Measurements from ENCODE around the gene FGGY. TPM values are rescaled to one million over a fixed set of nuclear protein-coding genes. Genes with fewer than 3 reads are reported as not detected.
"Not testable (repeated sequence)": the region's sequence is repeated elsewhere in the genome, so short reads cannot be mapped to it uniquely, and the experiment has no call there.

The FGGY gene
- total RNA-seq, 1 donor from 2014 or later: 10.4 TPM

GRCh38 chr1:59492500-59492899 is 195.6 kb downstream of the FGGY start:
- ATAC-seq: no peak

GRCh38 chr1:59494145-59494833 is 197.4 kb downstream of the FGGY start:
- ATAC-seq: no peak

GRCh38 chr1:59496156-59496555 is 199.3 kb downstream of the FGGY start:
- not testable (repeated sequence) for ATAC-seq

- no peak for ATAC-seq
These were observed 200.7 kb downstream of the FGGY start for GRCh38 chr1:59497616-59498015.

- no peak for ATAC-seq
These were observed 201.7 kb downstream of the FGGY start for GRCh38 chr1:59498640-59499039.

GRCh38 chr1:59499273-59499942 is 202.5 kb downstream of the FGGY start:
- ATAC-seq: peak; percentile 79

- ATAC-seq: no peak
These were observed 203.2 kb downstream of the FGGY start for GRCh38 chr1:59499943-59500569.

GRCh38 chr1:59500950-59501742 is 204.3 kb downstream of the FGGY start:
- peak; percentile 29 for ATAC-seq

- ATAC-seq: peak; percentile 20
These were observed 205.3 kb downstream of the FGGY start for GRCh38 chr1:59502009-59502691.

- ATAC-seq: no peak
These were observed 207.4 kb downstream of the FGGY start for GRCh38 chr1:59504276-59504675.

GRCh38 chr1:59505596-59506028 is 208.7 kb downstream of the FGGY start:
- ATAC-seq: peak; percentile 27

GRCh38 chr1:59506952-59507351 is 210.1 kb downstream of the FGGY start:
- peak; percentile 87 for ATAC-seq

- no peak for ATAC-seq
These were observed 212.5 kb downstream of the FGGY start for GRCh38 chr1:59509341-59509875.

- ATAC-seq: no peak
These were observed 213.4 kb downstream of the FGGY start for GRCh38 chr1:59510249-59510648.

GRCh38 chr1:59511476-59512465 is 214.9 kb downstream of the FGGY start:
- no peak for ATAC-seq

- no peak for ATAC-seq
These were observed 215.8 kb downstream of the FGGY start for GRCh38 chr1:59512702-59513101.

GRCh38 chr1:59514061-59514909 is 217.4 kb downstream of the FGGY start:
- ATAC-seq: no peak

- no peak for ATAC-seq
These were observed 220.0 kb downstream of the FGGY start for GRCh38 chr1:59516881-59517280.

GRCh38 chr1:59520194-59520593 is 223.3 kb downstream of the FGGY start:
- ATAC-seq: no peak

All from esophagus mucosa (tissue), 1 donor.